Activated CD4-positive, alpha-beta T cell treated with anti-CD3 and anti-CD28 coated beads for 36 hours (primary cell): Measurements from ENCODE around the gene GDPD4. TPM values are rescaled to one million over a fixed set of nuclear protein-coding genes. Genes with fewer than 3 reads are reported as not detected.

Experiments
- ATAC-seq: fragments of 200-7000 bp; cut with Tn5 transposase; one replicate; pipeline ENCODE4 v1.10.0; 2021; ENCODE audit warnings: mild to moderate bottlenecking, moderate library complexity
- CTCF ChIA-PET: fragments of 350-600 bp; sonication (Branson Sonifier 250); formaldehyde crosslinking; loops from one replicate; lab custom pipeline; 2021; ENCODE audit warnings: antibody characterized with exemption; lab: Charles Lee
- POLR2A ChIA-PET: fragments of 350-600 bp; sonication (Branson Sonifier 250); formaldehyde crosslinking; loops from one replicate; lab custom pipeline; 2021; ENCODE audit warnings: antibody characterized with exemption, inconsistent platforms; lab: Charles Lee
- DNase-seq: peaks from one replicate; pipeline ENCODE4 v3.0.0-alpha.2; 2020
- H3K27ac Mint-ChIP-seq: one replicate; pipeline ENCODE4 v1.8.0; 2021; ENCODE audit warnings: mixed read lengths
- H3K27me3 Mint-ChIP-seq: one replicate; pipeline ENCODE4 v1.8.0; 2021; ENCODE audit warnings: mixed read lengths
- H3K36me3 Mint-ChIP-seq: one replicate; pipeline ENCODE4 v1.8.0; 2021; ENCODE audit warnings: low read depth, mixed read lengths
- H3K4me1 Mint-ChIP-seq: one replicate; pipeline ENCODE4 v1.8.0; 2021; ENCODE audit warnings: mixed read lengths
- H3K4me3 Mint-ChIP-seq: one replicate; pipeline ENCODE4 v1.8.0; 2021; ENCODE audit warnings: mild to moderate bottlenecking, moderate library complexity, mixed read lengths
- H3K9me3 Mint-ChIP-seq: one replicate; pipeline ENCODE4 v1.8.0; 2021; ENCODE audit warnings: low read depth, mixed read lengths
- intact Hi-C, 2 experiments: fragments of 100-400 bp; cut with DNase I in 1 of 2; cut with micrococcal nuclease in 1 of 2; formaldehyde crosslinking; loops; one replicate each; pipeline versions ENCODE4 v1.14.2 to v1.15.1; 2022 to 2024; cut with DNase I, micrococcal nuclease
- total RNA-seq, 2 experiments: library from RNA; stranded (reverse); gene quantifications; one replicate each; pipeline ENCODE4 v1.2.3, GENCODE V29; 2021

GDPD4 gene
- total RNA-seq, 2 experiments from 2014 or later, result not detected

- Mint-ChIP-seq H3K36me3 (no peaks in the 10 kb centered on the region), H3K9me3 (no peaks in the 10 kb centered on the region), H3K4me1 (no peaks in the 10 kb centered on the region), H3K27ac (no peak overlapping the region), H3K27me3 (no peaks in the 10 kb centered on the region), H3K4me3 (no peak overlapping the region)
- ATAC-seq, result no peak
- ChIA-PET POLR2A (no interaction called here), CTCF (no interaction called here)
- no peak for DNase-seq
- intact Hi-C loops, result no loop called here
These were observed 90.4 kb downstream of the GDPD4 start for GRCh38 chr11:77211040-77211451.

- ATAC-seq (no peak), DNase-seq (no peak)
- Mint-ChIP-seq H3K27me3 (no peaks in the 10 kb centered on the region), H3K4me3 (no peak overlapping the region), H3K27ac (no peak overlapping the region), H3K9me3 (no peaks in the 10 kb centered on the region), H3K36me3 (no peaks in the 10 kb centered on the region), H3K4me1 (no peaks in the 10 kb centered on the region)
- ChIA-PET CTCF (no interaction called here), POLR2A (no interaction called here)
- intact Hi-C loops, result no loop called here
These were observed 91.8 kb downstream of the GDPD4 start for GRCh38 chr11:77209663-77210062.

GRCh38 chr11:77208535-77208934, 93.0 kb downstream of the GDPD4 start:
- Mint-ChIP-seq H3K9me3 (no peaks in the 10 kb centered on the region), H3K27me3 (no peaks in the 10 kb centered on the region), H3K4me3 (no peak overlapping the region), H3K27ac (no peak overlapping the region), H3K4me1 (no peaks in the 10 kb centered on the region), H3K36me3 (no peaks in the 10 kb centered on the region)
- POLR2A ChIA-PET, result no interaction called here
- ATAC-seq, result no peak
- CTCF ChIA-PET, result no interaction called here
- intact Hi-C loops, result no loop called here
- no peak for DNase-seq

- CTCF ChIA-PET, result no interaction called here
- H3K36me3 Mint-ChIP-seq, result no peaks in the 10 kb centered on the region
- no peak overlapping the region for H3K4me3 Mint-ChIP-seq
- DNase-seq, result no peak
- no peaks in the 10 kb centered on the region for H3K27me3 Mint-ChIP-seq
- H3K27ac Mint-ChIP-seq, result no peak overlapping the region
- no peak for ATAC-seq
- H3K9me3 Mint-ChIP-seq, result no peaks in the 10 kb centered on the region
- intact Hi-C loops, result no loop called here
- no peaks in the 10 kb centered on the region for H3K4me1 Mint-ChIP-seq
- POLR2A ChIA-PET, result no interaction called here
These were observed 93.7 kb downstream of the GDPD4 start for GRCh38 chr11:77207618-77208313.

- no peaks in the 10 kb centered on the region for H3K27me3 Mint-ChIP-seq
- POLR2A ChIA-PET, result no interaction called here
- H3K4me1 Mint-ChIP-seq, result no peaks in the 10 kb centered on the region
- H3K4me3 Mint-ChIP-seq, result no peak overlapping the region
- CTCF ChIA-PET, result no interaction called here
- H3K36me3 Mint-ChIP-seq, result no peaks in the 10 kb centered on the region
- H3K9me3 Mint-ChIP-seq, result no peaks in the 10 kb centered on the region
- H3K27ac Mint-ChIP-seq, result no peak overlapping the region
- DNase-seq (no peak), ATAC-seq (no peak)
- intact Hi-C loops, result no loop called here
These were observed 94.4 kb downstream of the GDPD4 start for GRCh38 chr11:77207019-77207485.

GRCh38 chr11:77206264-77207018, 95.0 kb downstream of the GDPD4 start:
- Mint-ChIP-seq H3K4me3 (no peak overlapping the region), H3K4me1 (no peaks in the 10 kb centered on the region), H3K27me3 (no peaks in the 10 kb centered on the region), H3K27ac (no peak overlapping the region), H3K36me3 (no peaks in the 10 kb centered on the region), H3K9me3 (no peaks in the 10 kb centered on the region)
- ChIA-PET CTCF (no interaction called here), POLR2A (no interaction called here)
- intact Hi-C loops, result no loop called here
- DNase-seq, result no peak
- no peak for ATAC-seq

GRCh38 chr11:77205467-77206263, 95.8 kb downstream of the GDPD4 start:
- ATAC-seq (no peak), DNase-seq (no peak)
- intact Hi-C loops, result no loop called here
- Mint-ChIP-seq H3K36me3 (no peaks in the 10 kb centered on the region), H3K4me1 (no peaks in the 10 kb centered on the region), H3K4me3 (no peak overlapping the region), H3K27ac (no peak overlapping the region), H3K27me3 (no peaks in the 10 kb centered on the region), H3K9me3 (no peaks in the 10 kb centered on the region)
- POLR2A ChIA-PET, result no interaction called here
- CTCF ChIA-PET, result no interaction called here

GRCh38 chr11:77204754-77205466, 96.6 kb downstream of the GDPD4 start:
- Mint-ChIP-seq H3K9me3 (no peaks in the 10 kb centered on the region), H3K36me3 (no peaks in the 10 kb centered on the region), H3K4me3 (no peak overlapping the region), H3K27ac (no peak overlapping the region), H3K4me1 (no peaks in the 10 kb centered on the region), H3K27me3 (no peaks in the 10 kb centered on the region)
- ChIA-PET CTCF (interaction anchor here (0.6 kb wide), 1 partner anchor 339 kb away, joined by 4 read pairs; no protein-coding TSS in a partner anchor), POLR2A (no interaction called here)
- intact Hi-C loops, result no loop called here
- no peak for DNase-seq
- no peak for ATAC-seq

- H3K27me3 Mint-ChIP-seq, result no peaks in the 10 kb centered on the region
- no peaks in the 10 kb centered on the region for H3K9me3 Mint-ChIP-seq
- ATAC-seq (no peak), DNase-seq (no peak)
- ChIA-PET CTCF (interaction anchor here (0.6 kb wide), 2 partner anchors 340 to 441 kb away, joined by 3 to 4 read pairs; no protein-coding TSS in a partner anchor), POLR2A (no interaction called here)
- H3K27ac Mint-ChIP-seq, result no peak overlapping the region
- intact Hi-C loops, result no loop called here
- H3K4me3 Mint-ChIP-seq, result no peak overlapping the region
- H3K36me3 Mint-ChIP-seq, result no peaks in the 10 kb centered on the region
- no peaks in the 10 kb centered on the region for H3K4me1 Mint-ChIP-seq
These were observed 97.4 kb downstream of the GDPD4 start for GRCh38 chr11:77203901-77204753.

- ChIA-PET CTCF (interaction anchor here (1.2 kb wide), 1 partner anchor 76 kb away, joined by 5 read pairs; no protein-coding TSS in a partner anchor), POLR2A (no interaction called here)
- H3K4me3 Mint-ChIP-seq, result no peak overlapping the region
- H3K36me3 Mint-ChIP-seq, result no peaks in the 10 kb centered on the region
- intact Hi-C loops, result no loop called here
- no peaks in the 10 kb centered on the region for H3K27me3 Mint-ChIP-seq
- DNase-seq (no peak), ATAC-seq (no peak)
- no peak overlapping the region for H3K27ac Mint-ChIP-seq
- H3K9me3 Mint-ChIP-seq, result no peaks in the 10 kb centered on the region
- H3K4me1 Mint-ChIP-seq, result no peaks in the 10 kb centered on the region
These were observed 98.3 kb downstream of the GDPD4 start for GRCh38 chr11:77202941-77203900.
